Mammary epithelial cell (primary cell): ENCODE results near the gene SMCO1.

Source experiments
- CTCF ChIP-seq, 2 donors: IDR thresholded peaks in 1 of 2; conservative IDR thresholded peaks in 1 of 2; 2 replicates each; pipeline ENCODE4 v1.5.1; 2011 to 2012; ENCODE audit warnings: inconsistent platforms in 2 of 2, low read length in 2 of 2, mild to moderate bottlenecking in 2 of 2, control low read depth in 1 of 2, low read depth in 1 of 2; ENCODE audit not compliant: insufficient read depth in 1 of 2; ENCODE audit errors: extremely low read depth in 1 of 2
- EZH2 ChIP-seq: IDR thresholded peaks from 2 replicates; pipeline ENCODE4 v1.6.1; 2012; ENCODE audit warnings: low read length, inconsistent platforms, borderline replicate concordance

GRCh38 chr3:196544491-196544992 lies 29.4 kb upstream of the SMCO1 start:
- TF ChIP-seq CTCF (conservative IDR thresholded peaks at IDR 0.05 in 1 of 2, IDR thresholded peaks at IDR 0.05 in 1 of 2; ENCODE audit: extremely low read depth in 1 of 2, insufficient read depth in 1 of 2, low read depth in 1 of 2, low read length in 2 of 2) (no peak), EZH2 (no peak)
